Measurements from ENCODE around the gene UQCRC1. TPM values are rescaled to one million over a fixed set of nuclear protein-coding genes. Genes with fewer than 3 reads are reported as not detected.

Gene UQCRC1
- total RNA-seq, 1 donor from 2014 or later = 946 TPM

DNA sequence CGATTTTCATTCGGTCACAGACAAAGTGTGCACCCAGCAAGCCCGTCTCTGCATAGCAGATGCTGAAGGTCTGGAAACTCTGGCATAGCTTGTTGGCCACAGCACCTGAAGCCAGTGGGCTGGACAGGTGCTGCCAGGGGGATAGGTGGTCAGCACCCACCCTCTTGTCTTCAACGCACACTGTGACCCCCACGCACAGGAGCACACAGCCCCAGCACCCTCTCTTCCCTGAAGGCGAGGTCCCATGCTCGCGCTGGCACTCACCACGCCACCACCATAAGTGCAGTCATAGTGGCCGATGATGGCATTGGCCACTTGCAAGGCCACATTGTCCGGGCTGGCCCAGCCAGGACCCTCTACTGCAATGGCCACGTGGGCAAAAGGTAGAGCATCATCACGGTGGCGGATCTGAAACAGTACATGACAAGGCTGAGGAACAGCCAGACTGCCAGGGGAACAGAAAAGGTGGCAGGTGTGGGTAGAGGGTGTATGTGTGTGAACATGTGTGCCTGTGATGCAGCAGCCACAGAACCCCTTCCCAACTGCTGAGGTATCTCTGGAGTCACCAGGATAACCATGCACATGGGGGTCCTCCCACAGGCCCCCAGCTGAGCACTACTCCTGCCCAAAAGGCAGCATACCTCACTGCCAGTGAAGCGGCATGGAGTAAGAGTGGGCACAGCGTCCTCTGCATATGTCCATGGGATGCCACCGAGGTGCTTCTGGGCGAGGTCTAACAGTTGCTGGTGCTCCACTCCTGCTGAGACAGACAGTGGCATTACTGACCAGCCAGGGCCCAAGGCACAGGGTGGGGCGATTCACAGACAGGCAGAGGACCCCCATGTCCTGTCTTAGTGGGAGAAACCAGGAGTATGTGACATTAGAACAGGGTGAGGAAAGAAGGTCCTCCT is 8.5 kb downstream of the UQCRC1 start:
- TF ChIP-seq, protein P1, sequence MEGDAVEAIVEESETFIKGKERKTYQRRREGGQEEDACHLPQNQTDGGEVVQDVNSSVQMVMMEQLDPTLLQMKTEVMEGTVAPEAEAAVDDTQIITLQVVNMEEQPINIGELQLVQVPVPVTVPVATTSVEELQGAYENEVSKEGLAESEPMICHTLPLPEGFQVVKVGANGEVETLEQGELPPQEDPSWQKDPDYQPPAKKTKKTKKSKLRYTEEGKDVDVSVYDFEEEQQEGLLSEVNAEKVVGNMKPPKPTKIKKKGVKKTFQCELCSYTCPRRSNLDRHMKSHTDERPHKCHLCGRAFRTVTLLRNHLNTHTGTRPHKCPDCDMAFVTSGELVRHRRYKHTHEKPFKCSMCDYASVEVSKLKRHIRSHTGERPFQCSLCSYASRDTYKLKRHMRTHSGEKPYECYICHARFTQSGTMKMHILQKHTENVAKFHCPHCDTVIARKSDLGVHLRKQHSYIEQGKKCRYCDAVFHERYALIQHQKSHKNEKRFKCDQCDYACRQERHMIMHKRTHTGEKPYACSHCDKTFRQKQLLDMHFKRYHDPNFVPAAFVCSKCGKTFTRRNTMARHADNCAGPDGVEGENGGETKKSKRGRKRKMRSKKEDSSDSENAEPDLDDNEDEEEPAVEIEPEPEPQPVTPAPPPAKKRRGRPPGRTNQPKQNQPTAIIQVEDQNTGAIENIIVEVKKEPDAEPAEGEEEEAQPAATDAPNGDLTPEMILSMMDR (IDR thresholded peaks at IDR 0.05; ENCODE audit: insufficient read depth, low read length, severe bottlenecking) = no peak
- Histone ChIP-seq H3K4me3 (ENCODE audit: low read depth, low read length) (no peak overlapping the region), H3K36me3 (ENCODE audit: control insufficient read depth, insufficient read depth, low read length) (peaks cover 51% of the 10 kb centered on the region), H3K27me3 (ENCODE audit: control insufficient read depth, insufficient read depth, low read length) (no peaks in the 10 kb centered on the region)
- peak; percentile 68 for FAIRE-seq
- no peak for DNase-seq (ENCODE audit: low read depth)

DNA sequence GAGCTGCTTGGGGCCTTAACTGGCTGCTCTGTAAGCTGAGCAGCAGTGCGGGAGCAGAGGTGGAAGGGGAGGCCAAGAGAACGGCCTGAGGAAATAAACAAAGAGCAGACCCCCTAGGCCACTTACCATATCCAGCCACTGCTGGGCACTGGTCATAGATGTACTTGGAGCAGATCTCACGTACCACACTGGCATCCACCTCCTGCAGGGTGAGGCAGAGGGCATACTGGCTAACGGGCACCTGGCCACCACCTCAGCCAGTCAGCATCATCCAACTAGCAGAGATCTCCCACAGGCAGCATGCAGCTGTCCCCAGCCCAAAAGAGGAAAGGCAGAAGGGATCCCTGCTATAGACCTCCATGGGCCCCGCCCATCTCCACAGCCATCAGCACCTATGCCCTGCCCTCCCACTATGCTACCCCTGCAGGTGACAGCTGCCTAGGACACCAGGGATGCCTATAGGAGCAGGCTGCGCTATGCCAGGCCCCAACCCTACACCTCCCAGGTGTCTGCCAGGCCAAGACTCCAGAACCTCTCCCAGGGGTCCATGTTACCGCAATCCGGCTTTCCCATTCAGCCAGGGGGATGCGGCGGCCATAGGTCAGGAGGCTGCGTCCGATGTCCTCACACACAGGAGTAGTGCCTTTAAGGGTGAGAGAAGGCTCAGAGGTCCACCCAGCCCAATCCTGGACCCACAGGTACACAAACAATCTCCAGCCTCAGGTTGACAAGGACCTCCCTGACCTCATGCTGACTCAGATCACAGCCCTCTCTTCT is 9.7 kb downstream of the UQCRC1 start:
- H3K27me3 ChIP-seq (ENCODE audit: control insufficient read depth, insufficient read depth, low read length) = no peaks in the 10 kb centered on the region
- FAIRE-seq (no peak), DNase-seq (ENCODE audit: low read depth) (no peak)
- no peak overlapping the region for H3K4me3 ChIP-seq (ENCODE audit: low read depth, low read length)
- TF ChIP-seq, protein P1 (IDR thresholded peaks at IDR 0.05; ENCODE audit: insufficient read depth, low read length, severe bottlenecking) = peak; percentile 1
- peaks cover 40% of the 10 kb centered on the region for H3K36me3 ChIP-seq (ENCODE audit: control insufficient read depth, insufficient read depth, low read length)

DNA sequence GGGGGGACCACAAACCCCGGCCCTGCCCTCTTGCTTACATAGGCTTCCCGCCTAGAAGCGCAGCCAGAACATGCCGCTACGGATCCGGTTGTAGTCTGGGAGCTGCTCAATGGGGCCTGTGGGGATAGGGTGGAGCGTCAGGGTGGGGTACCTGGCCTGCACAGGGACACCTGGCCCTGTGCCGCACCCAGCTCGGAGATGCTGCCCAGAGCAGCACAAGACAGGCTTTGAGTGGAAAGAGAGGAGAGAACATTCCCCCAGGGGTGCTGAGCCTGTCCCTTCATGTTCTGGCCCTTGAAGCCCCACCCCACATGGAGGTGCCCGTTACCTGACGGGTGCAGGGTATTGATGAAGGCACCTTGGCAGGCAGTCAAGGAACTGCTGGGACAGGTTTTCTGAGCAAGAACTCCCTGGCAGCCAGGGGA is 10.4 kb downstream of the UQCRC1 start:
- FAIRE-seq = peak; percentile 99

DNA sequence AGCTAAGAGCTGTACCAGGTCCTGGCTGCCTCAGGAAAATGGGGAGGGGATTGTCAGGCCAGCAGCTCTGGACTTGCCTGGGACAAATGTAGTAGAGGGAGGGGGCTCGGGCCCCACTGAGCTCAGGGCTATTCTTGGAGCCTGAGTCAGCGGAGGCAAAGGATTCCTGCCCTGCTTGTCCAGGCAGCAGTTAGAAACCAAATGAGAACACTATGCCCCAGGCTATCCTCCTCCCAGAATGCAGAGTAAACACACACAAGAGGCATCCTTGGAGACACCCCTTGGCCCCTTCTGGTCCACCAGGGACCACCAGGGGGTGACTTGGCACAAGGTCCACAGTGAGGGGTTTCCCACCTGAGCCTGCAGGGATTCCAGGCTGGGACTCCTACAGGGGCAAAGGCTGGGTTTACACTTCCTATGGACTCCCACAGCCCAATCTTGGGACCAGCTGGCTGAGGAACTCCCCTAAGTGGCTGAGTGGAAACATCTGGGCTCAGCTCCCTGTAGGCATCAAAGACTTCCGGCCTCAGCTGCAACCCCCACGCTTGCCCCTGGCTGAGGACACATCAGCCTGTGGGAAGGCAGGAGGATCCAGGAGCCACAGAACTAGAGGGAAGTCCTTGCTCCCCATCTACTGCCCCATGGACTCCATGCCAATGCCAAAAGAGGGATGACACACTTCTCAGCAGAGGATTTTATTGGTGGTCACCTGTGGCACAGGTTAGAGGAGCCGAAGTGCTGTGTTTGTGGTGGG is 10.9 kb downstream of the UQCRC1 start:
- Histone ChIP-seq H3K36me3 (ENCODE audit: control insufficient read depth, insufficient read depth, low read length) (peaks cover 33% of the 10 kb centered on the region), H3K27me3 (ENCODE audit: control insufficient read depth, insufficient read depth, low read length) (no peaks in the 10 kb centered on the region), H3K4me3 (ENCODE audit: low read depth, low read length) (no peak overlapping the region)
- FAIRE-seq (peak; percentile 94), DNase-seq (ENCODE audit: low read depth) (peak; percentile 98)
- TF ChIP-seq, protein P1 (IDR thresholded peaks at IDR 0.05; ENCODE audit: insufficient read depth, low read length, severe bottlenecking) = no peak

More for the DNA sequence above, 10.4 kb downstream of the UQCRC1 start:
- TF ChIP-seq, protein P1 (IDR thresholded peaks at IDR 0.05; ENCODE audit: insufficient read depth, low read length, severe bottlenecking) = no peak
- H3K27me3 ChIP-seq (ENCODE audit: control insufficient read depth, insufficient read depth, low read length) = no peaks in the 10 kb centered on the region
- peaks cover 34% of the 10 kb centered on the region for H3K36me3 ChIP-seq (ENCODE audit: control insufficient read depth, insufficient read depth, low read length)
- DNase-seq (ENCODE audit: low read depth) = peak; percentile 99
- no peak overlapping the region for H3K4me3 ChIP-seq (ENCODE audit: low read depth, low read length)

DNA sequence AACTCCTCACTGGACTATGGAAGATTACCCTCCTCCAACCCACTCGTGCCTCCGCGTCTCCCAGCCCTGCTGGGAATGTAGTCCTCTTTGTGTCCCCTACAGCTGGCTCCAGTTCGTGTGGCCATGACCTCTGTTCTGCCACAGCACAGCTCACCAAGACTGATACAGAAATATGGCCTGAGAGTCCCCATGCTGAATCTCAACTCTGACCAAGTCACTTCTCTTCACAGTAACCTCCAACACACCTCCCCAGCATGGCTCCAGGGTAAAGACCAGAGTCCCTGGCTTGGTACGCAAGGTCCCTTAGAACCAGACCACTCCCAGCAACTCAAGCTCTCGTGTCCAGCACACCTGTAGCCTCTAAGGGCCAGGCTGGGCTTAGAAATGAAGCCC is 12.0 kb downstream of the UQCRC1 start:
- Histone ChIP-seq H3K4me3 (ENCODE audit: low read depth, low read length) (no peak overlapping the region), H3K36me3 (ENCODE audit: control insufficient read depth, insufficient read depth, low read length) (peaks cover 31% of the 10 kb centered on the region), H3K27me3 (ENCODE audit: control insufficient read depth, insufficient read depth, low read length) (no peaks in the 10 kb centered on the region)
- FAIRE-seq (no peak), DNase-seq (ENCODE audit: low read depth) (no peak)
- TF ChIP-seq, protein P1 (IDR thresholded peaks at IDR 0.05; ENCODE audit: insufficient read depth, low read length, severe bottlenecking) = no peak
